Upper lobe of left lung (tissue), 6 donors: ENCODE results near the gene CRACDL. TPM values are rescaled to one million over a fixed set of nuclear protein-coding genes. Genes with fewer than 3 reads are reported as not detected.

Experiments
- ATAC-seq, 2 donors: fragments of 200-7000 bp; cut with Tn5 transposase; one replicate each; pipeline ENCODE4 v1.9.1; 2022; ENCODE audit warnings: mild to moderate bottlenecking in 2 of 2, moderate library complexity in 2 of 2; ENCODE audit not compliant: low FRiP score in 2 of 2
- DNase-seq, 2 donors: peaks; one replicate each; pipeline ENCODE4 v3.0.0-alpha.2; 2019 to 2020
- H3K27ac ChIP-seq, 4 donors: fragments of 200-600 bp; sonication (generic); one replicate each; pipeline ENCODE4 v1.5.1; 2016 to 2019
- H3K27me3 ChIP-seq, 4 donors: fragments of 200-600 bp; sonication (generic); one replicate each; pipeline ENCODE4 v1.5.1; 2017 to 2019
- H3K36me3 ChIP-seq, 4 donors: fragments of 200-600 bp; sonication (generic); one replicate each; pipeline ENCODE4 v1.5.1; 2016 to 2019
- H3K4me1 ChIP-seq, 4 donors: fragments of 200-600 bp; sonication (generic); one replicate each; pipeline ENCODE4 v1.5.1; 2018 to 2019
- H3K4me3 ChIP-seq, 4 donors: fragments of 200-600 bp; sonication (generic); one replicate each; pipeline ENCODE4 v1.5.1; 2017 to 2019; ENCODE audit warnings: mild to moderate bottlenecking in 2 of 4, moderate library complexity in 1 of 4
- H3K9me3 ChIP-seq, 4 donors: fragments of 200-600 bp; sonication (generic); one replicate each; pipeline ENCODE4 v1.5.1; 2018 to 2019
- CTCF ChIP-seq, 6 experiments: fragments of 450-650 bp in 4 of 6; fragments of 200-600 bp in 2 of 6; sonication (generic) in 2 of 6; IDR thresholded peaks; one replicate each; pipeline ENCODE4 v1.5.1; 2016 to 2019; ENCODE audit warnings: antibody characterized with exemption in 6 of 6
- EP300 ChIP-seq, 4 donors: sonication (generic); formaldehyde crosslinking; IDR thresholded peaks; one replicate each; pipeline ENCODE4 v1.5.1; 2017; ENCODE audit warnings: antibody characterized with exemption in 4 of 4, control low read depth in 2 of 4
- POLR2A ChIP-seq, 4 donors: fragments of 450-650 bp; IDR thresholded peaks; one replicate each; pipeline ENCODE4 v1.5.1; 2016 to 2017; ENCODE audit warnings: antibody characterized with exemption in 4 of 4, mild to moderate bottlenecking in 2 of 4
- POLR2AphosphoS5 ChIP-seq, 2 donors: sonication (generic); formaldehyde crosslinking; IDR thresholded peaks; one replicate each; pipeline ENCODE4 v1.5.1; 2017; ENCODE audit warnings: antibody characterized with exemption in 2 of 2
- WGBS, 2 donors: methylation state at CpG; one replicate each; pipeline ENCODE4 v1.1.5; 2017 to 2018; 5-methylcytosine and 5-hydroxymethylcytosine counted together
- total RNA-seq, 6 donors: library from RNA; depleted of rRNA in 4 of 6; stranded (reverse); fragments of >200 nt in 4 of 6; gene quantifications; one replicate each; pipeline versions ENCODE4 v1.1.0 to v1.2.1, GENCODE V29; 2016 to 2021
- donor health status: DM: no; HTN: no; CAD: no; lungs with moderate emphysema.
- donor health status: DM: no; HTN: yes; CAD: no; lungs with severe emphysema.

Gene CRACDL
- total RNA-seq, 6 donors from 2014 or later: 14.6 to 33.4 (median 20.2) TPM

- peaks cover 0 to 9% (median 2%) of the 10 kb centered on the region in 4 donors for H3K4me1 ChIP-seq
- H3K36me3 ChIP-seq: no peaks in the 10 kb centered on the region
- TF ChIP-seq POLR2A (IDR thresholded peaks at IDR 0.05): no peak
- TF ChIP-seq POLR2AphosphoS5 (IDR thresholded peaks at IDR 0.05): no peak
- no peak for TF ChIP-seq EP300 (IDR thresholded peaks at IDR 0.05)
- TF ChIP-seq CTCF (IDR thresholded peaks at IDR 0.05): no peak
- no peaks in the 10 kb centered on the region for H3K27me3 ChIP-seq
- 79 to 87% methylated on average over 9 of the region's 9 CpGs for WGBS, 2 donors
- H3K4me3 ChIP-seq: no peak overlapping the region
- H3K27ac ChIP-seq: no peak overlapping the region
- ATAC-seq: no peak
- DNase-seq: no peak
- no peaks in the 10 kb centered on the region for H3K9me3 ChIP-seq
Observed at GRCh38 chr2:98895901-98896300, 40.1 kb downstream of the CRACDL start.

- H3K4me3 ChIP-seq: no peak overlapping the region
- H3K27ac ChIP-seq: no peak overlapping the region
- no peak for TF ChIP-seq CTCF (IDR thresholded peaks at IDR 0.05)
- TF ChIP-seq EP300 (IDR thresholded peaks at IDR 0.05): no peak
- TF ChIP-seq POLR2AphosphoS5 (IDR thresholded peaks at IDR 0.05): no peak
- TF ChIP-seq POLR2A (IDR thresholded peaks at IDR 0.05): no peak
- H3K9me3 ChIP-seq: no peaks in the 10 kb centered on the region
- H3K36me3 ChIP-seq: no peaks in the 10 kb centered on the region
- DNase-seq (no peak), ATAC-seq (no peak)
- 96% methylated on average over 7 of the region's 7 CpGs for WGBS, 2 donors
- H3K27me3 ChIP-seq: no peaks in the 10 kb centered on the region
- H3K4me1 ChIP-seq: peaks cover 0 to 7% (median 2%) of the 10 kb centered on the region in 4 donors
Observed at GRCh38 chr2:98895221-98895620, 40.8 kb downstream of the CRACDL start.

- H3K27me3 ChIP-seq: no peaks in the 10 kb centered on the region
- ATAC-seq (no peak), DNase-seq (peak in 1 of 2 donors; percentile 33)
- no peaks in the 10 kb centered on the region for H3K36me3 ChIP-seq
- 89 to 92% methylated on average over 11 of the region's 11 CpGs for WGBS, 2 donors
- no peak for TF ChIP-seq EP300 (IDR thresholded peaks at IDR 0.05)
- no peak for TF ChIP-seq CTCF (IDR thresholded peaks at IDR 0.05)
- no peak for TF ChIP-seq POLR2AphosphoS5 (IDR thresholded peaks at IDR 0.05)
- no peak for TF ChIP-seq POLR2A (IDR thresholded peaks at IDR 0.05)
- H3K4me1 ChIP-seq: peaks cover 0 to 7% (median 2%) of the 10 kb centered on the region in 4 donors
- H3K27ac ChIP-seq: no peak overlapping the region
- H3K9me3 ChIP-seq: no peaks in the 10 kb centered on the region
- no peak overlapping the region for H3K4me3 ChIP-seq
Observed at GRCh38 chr2:98894331-98895000, 41.6 kb downstream of the CRACDL start.

- DNase-seq: no peak
- no peak overlapping the region for H3K4me3 ChIP-seq
- no peak for ATAC-seq
- TF ChIP-seq CTCF (IDR thresholded peaks at IDR 0.05) (no peak), EP300 (IDR thresholded peaks at IDR 0.05) (no peak), POLR2AphosphoS5 (IDR thresholded peaks at IDR 0.05) (no peak)
- no peaks in the 10 kb centered on the region for H3K27me3 ChIP-seq
- H3K4me1 ChIP-seq: peaks cover 0 to 6% (median 2%) of the 10 kb centered on the region in 4 donors
- no peaks in the 10 kb centered on the region for H3K9me3 ChIP-seq
- no peaks in the 10 kb centered on the region for H3K36me3 ChIP-seq
- H3K27ac ChIP-seq: no peak overlapping the region
- WGBS, 2 donors: 80 to 84% methylated on average over 10 of the region's 10 CpGs
Observed at GRCh38 chr2:98893911-98894321, 42.1 kb downstream of the CRACDL start.

- Histone ChIP-seq H3K27me3 (no peaks in the 10 kb centered on the region), H3K9me3 (peaks cover 0 to 2% (median 0%) of the 10 kb centered on the region in 4 donors), H3K4me3 (no peak overlapping the region), H3K36me3 (no peaks in the 10 kb centered on the region), H3K4me1 (no peaks in the 10 kb centered on the region), H3K27ac (no peak overlapping the region)
- 96 to 98% methylated on average over 3 to 6 of the region's 6 CpGs for WGBS, 2 donors
- ATAC-seq (peak in 1 of 2 donors; percentile 45), DNase-seq (no peak)
- TF ChIP-seq POLR2AphosphoS5 (IDR thresholded peaks at IDR 0.05) (no peak), EP300 (IDR thresholded peaks at IDR 0.05) (no peak), CTCF (IDR thresholded peaks at IDR 0.05) (no peak), POLR2A (IDR thresholded peaks at IDR 0.05) (no peak)
Observed at GRCh38 chr2:98892871-98893270, 43.2 kb downstream of the CRACDL start.
